22Rv1 (cell line): Measurements from ENCODE around the gene ROS1.

Experiments used
- CTCF ChIP-seq: fragments of 450-650 bp; IDR thresholded peaks from 2 replicates; pipeline ENCODE4 v1.5.1; 2017; ENCODE audit warnings: mild to moderate bottlenecking
- ZFX ChIP-seq: fragments of 450-650 bp; IDR thresholded peaks from 2 replicates; pipeline ENCODE4 v1.6.1; 2017; ENCODE audit warnings: antibody characterized with exemption, borderline replicate concordance

DNA sequence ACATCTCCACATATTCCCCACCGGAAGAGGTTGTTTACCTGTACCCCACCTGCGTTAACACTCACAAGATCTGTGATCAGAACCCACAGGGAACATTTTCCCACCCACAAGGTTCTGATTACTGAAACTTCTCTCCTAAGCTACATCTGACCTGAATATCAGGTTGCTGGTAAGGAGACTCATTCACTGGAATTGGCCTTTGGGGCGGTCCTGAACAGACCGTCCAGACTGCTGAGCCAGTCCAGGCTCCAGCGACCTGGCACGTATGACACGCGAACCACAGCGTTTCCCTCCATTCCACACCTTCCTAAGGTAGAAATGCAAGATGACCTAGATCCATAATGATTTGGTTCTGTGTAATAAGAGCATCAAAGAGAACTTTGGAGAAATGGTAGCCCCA lies 150.5 kb downstream of the ROS1 start:
- TF ChIP-seq CTCF (no peak), ZFX (no peak)
